Measurements from ENCODE around the gene MYL10. TPM values are rescaled to one million over a fixed set of nuclear protein-coding genes. Genes with fewer than 3 reads are reported as not detected.

Gene MYL10
- polyA plus RNA-seq, 1 donor from 2014 or later = not detected

DNA sequence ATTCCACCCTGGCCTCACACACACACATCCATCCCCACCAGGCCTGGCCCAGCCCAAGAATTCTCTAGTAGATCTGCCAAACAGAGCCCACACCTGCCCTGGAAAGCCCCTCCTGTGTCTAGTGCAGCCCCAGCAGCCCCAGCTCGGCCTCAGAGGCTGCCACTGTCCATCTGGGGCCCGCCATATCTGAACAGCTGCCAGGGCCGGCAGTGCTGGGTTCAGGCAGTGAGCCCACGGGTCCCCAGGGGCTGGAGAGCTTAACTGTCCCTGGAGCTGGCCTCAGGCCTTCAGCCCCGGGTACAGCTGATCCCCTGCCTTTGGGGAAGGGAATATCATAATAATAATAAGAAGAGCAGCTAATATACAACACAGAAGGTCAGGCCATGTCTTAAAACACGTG is 574 bp downstream of the MYL10 start:
- no peaks in the 10 kb centered on the region for H3K9me3 ChIP-seq (ENCODE audit: low read length)
- H3F3A ChIP-seq (ENCODE audit: insufficient read depth, low read length, poor library complexity, severe bottlenecking) = no peaks in the 10 kb centered on the region
- no peaks in the 10 kb centered on the region for H3K79me2 ChIP-seq (replicated peaks; ENCODE audit: insufficient read depth, low read length)
- H4K20me1 ChIP-seq (ENCODE audit: insufficient read depth) = no peaks in the 10 kb centered on the region
- H3K27me3 ChIP-seq (ENCODE audit: insufficient read depth, low read depth, low read length) = no peaks in the 10 kb centered on the region
- no peaks in the 10 kb centered on the region for H3K36me3 ChIP-seq (ENCODE audit: insufficient read depth, low read length)
- H3K27ac ChIP-seq (ENCODE audit: low read length) = no peak overlapping the region
- no peak overlapping the region for H3K4me2 ChIP-seq (ENCODE audit: low read length)
- no peaks in the 10 kb centered on the region for H3K9me2 ChIP-seq (ENCODE audit: insufficient read depth, low read length)
- TF ChIP-seq EZH2 (IDR thresholded peaks at IDR 0.05; ENCODE audit: borderline replicate concordance, insufficient read depth, low read length, poor library complexity, severe bottlenecking) = no peak
- TF ChIP-seq, protein P1, sequence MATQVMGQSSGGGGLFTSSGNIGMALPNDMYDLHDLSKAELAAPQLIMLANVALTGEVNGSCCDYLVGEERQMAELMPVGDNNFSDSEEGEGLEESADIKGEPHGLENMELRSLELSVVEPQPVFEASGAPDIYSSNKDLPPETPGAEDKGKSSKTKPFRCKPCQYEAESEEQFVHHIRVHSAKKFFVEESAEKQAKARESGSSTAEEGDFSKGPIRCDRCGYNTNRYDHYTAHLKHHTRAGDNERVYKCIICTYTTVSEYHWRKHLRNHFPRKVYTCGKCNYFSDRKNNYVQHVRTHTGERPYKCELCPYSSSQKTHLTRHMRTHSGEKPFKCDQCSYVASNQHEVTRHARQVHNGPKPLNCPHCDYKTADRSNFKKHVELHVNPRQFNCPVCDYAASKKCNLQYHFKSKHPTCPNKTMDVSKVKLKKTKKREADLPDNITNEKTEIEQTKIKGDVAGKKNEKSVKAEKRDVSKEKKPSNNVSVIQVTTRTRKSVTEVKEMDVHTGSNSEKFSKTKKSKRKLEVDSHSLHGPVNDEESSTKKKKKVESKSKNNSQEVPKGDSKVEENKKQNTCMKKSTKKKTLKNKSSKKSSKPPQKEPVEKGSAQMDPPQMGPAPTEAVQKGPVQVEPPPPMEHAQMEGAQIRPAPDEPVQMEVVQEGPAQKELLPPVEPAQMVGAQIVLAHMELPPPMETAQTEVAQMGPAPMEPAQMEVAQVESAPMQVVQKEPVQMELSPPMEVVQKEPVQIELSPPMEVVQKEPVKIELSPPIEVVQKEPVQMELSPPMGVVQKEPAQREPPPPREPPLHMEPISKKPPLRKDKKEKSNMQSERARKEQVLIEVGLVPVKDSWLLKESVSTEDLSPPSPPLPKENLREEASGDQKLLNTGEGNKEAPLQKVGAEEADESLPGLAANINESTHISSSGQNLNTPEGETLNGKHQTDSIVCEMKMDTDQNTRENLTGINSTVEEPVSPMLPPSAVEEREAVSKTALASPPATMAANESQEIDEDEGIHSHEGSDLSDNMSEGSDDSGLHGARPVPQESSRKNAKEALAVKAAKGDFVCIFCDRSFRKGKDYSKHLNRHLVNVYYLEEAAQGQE (IDR thresholded peaks at IDR 0.05; ENCODE audit: borderline replicate concordance) = no peak
- no peak for TF ChIP-seq MXI1 (conservative IDR thresholded peaks at IDR 0.05; ENCODE audit: poor library complexity, severe bottlenecking)
- no peak for TF ChIP-seq POLR2AphosphoS5 (IDR thresholded peaks at IDR 0.05)
- TF ChIP-seq SMC3 (conservative IDR thresholded peaks at IDR 0.05; ENCODE audit: poor library complexity) = no peak
- no peak for TF ChIP-seq EP300 (conservative IDR thresholded peaks at IDR 0.05; ENCODE audit: poor library complexity, severe bottlenecking)
- no peak for TF ChIP-seq TAF1 (IDR thresholded peaks at IDR 0.05; ENCODE audit: low read depth)
- no peak for TF ChIP-seq RAD21 (conservative IDR thresholded peaks at IDR 0.05)
- TF ChIP-seq, protein P2, sequence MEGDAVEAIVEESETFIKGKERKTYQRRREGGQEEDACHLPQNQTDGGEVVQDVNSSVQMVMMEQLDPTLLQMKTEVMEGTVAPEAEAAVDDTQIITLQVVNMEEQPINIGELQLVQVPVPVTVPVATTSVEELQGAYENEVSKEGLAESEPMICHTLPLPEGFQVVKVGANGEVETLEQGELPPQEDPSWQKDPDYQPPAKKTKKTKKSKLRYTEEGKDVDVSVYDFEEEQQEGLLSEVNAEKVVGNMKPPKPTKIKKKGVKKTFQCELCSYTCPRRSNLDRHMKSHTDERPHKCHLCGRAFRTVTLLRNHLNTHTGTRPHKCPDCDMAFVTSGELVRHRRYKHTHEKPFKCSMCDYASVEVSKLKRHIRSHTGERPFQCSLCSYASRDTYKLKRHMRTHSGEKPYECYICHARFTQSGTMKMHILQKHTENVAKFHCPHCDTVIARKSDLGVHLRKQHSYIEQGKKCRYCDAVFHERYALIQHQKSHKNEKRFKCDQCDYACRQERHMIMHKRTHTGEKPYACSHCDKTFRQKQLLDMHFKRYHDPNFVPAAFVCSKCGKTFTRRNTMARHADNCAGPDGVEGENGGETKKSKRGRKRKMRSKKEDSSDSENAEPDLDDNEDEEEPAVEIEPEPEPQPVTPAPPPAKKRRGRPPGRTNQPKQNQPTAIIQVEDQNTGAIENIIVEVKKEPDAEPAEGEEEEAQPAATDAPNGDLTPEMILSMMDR (IDR thresholded peaks at IDR 0.05; ENCODE audit: poor library complexity, severe bottlenecking) = no peak
- no peak overlapping the region for H3K4me3 ChIP-seq (ENCODE audit: low read length)
- H2AFZ ChIP-seq (ENCODE audit: low read depth, low read length) = no peak overlapping the region
- no peak overlapping the region for H3K9ac ChIP-seq (ENCODE audit: low read length)

DNA sequence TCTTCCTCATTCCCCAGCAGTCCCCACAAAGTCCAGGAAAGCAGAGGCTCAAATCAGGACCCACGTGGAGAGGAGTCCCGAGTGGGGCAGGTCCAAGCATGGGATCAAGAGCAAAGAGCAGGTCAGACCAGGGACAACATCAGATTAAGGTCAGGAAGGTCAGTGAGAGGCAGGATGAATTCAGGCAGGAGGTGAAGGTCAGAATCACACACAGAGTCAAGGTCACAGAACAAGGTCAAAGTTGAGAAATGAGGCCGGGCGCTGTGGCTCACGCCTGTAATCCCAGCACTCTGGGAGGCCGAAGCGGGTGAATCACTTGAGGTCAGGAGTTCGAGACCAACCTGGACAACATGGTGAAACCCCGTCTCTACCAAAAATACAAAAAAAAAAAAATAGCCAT is 2.3 kb downstream of the MYL10 start:
- no peaks in the 10 kb centered on the region for H3K36me3 ChIP-seq (ENCODE audit: insufficient read depth, low read length)
- H3F3A ChIP-seq (ENCODE audit: insufficient read depth, low read length, poor library complexity, severe bottlenecking) = no peaks in the 10 kb centered on the region
- TF ChIP-seq RAD21 (conservative IDR thresholded peaks at IDR 0.05) = no peak
- no peak for TF ChIP-seq EP300 (conservative IDR thresholded peaks at IDR 0.05; ENCODE audit: poor library complexity, severe bottlenecking)
- TF ChIP-seq POLR2AphosphoS5 (IDR thresholded peaks at IDR 0.05) = no peak
- TF ChIP-seq MXI1 (conservative IDR thresholded peaks at IDR 0.05; ENCODE audit: poor library complexity, severe bottlenecking) = no peak
- H3K9me2 ChIP-seq (ENCODE audit: insufficient read depth, low read length) = no peaks in the 10 kb centered on the region
- H4K20me1 ChIP-seq (ENCODE audit: insufficient read depth) = no peaks in the 10 kb centered on the region
- H3K9me3 ChIP-seq (ENCODE audit: low read length) = no peaks in the 10 kb centered on the region
- no peak overlapping the region for H3K27ac ChIP-seq (ENCODE audit: low read length)
- no peaks in the 10 kb centered on the region for H3K27me3 ChIP-seq (ENCODE audit: insufficient read depth, low read depth, low read length)
- no peaks in the 10 kb centered on the region for H3K79me2 ChIP-seq (replicated peaks; ENCODE audit: insufficient read depth, low read length)
- no peak overlapping the region for H3K4me3 ChIP-seq (ENCODE audit: low read length)
- H3K9ac ChIP-seq (ENCODE audit: low read length) = no peak overlapping the region
- no peak overlapping the region for H2AFZ ChIP-seq (ENCODE audit: low read depth, low read length)
- no peak overlapping the region for H3K4me2 ChIP-seq (ENCODE audit: low read length)

Data from neural cell (in vitro differentiated cells).